ENCODE results near the gene MYBL2. TPM values are rescaled to one million over a fixed set of nuclear protein-coding genes. Genes with fewer than 3 reads are reported as not detected.

The MYBL2 gene
- total RNA-seq, 1 experiment from 2014 or later: 191 TPM

DNA sequence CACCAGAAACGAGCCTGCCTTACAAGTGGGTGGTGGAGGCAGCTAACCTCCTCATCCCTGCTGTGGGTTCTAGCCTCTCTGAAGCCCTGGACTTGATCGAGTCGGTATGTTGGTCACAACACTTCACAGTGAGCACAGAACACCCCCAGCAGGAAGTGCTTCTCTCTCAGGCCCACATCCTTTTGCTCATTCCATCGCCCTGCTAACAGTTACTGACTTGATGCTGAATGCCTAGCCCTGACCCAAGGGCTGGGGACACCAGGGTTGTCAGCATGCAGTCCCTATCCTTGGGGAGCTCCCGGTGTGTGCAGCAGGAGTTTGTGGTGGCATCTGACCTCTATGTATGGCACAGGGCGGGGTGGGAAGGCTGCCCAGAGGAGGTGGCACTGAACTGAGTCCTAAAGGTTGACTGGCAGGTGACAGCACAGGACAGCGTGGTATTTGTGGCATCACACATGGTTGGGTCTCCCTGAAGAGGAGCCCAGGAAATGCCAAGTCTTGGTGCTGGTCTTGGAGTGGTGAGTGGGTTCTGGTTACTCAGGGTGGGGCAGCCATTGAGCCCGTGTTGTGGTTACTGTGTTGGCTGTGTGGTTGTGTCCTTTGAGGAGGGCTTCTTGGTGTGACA lies 33.1 kb downstream of the MYBL2 start:
- peaks cover 87% of the 10 kb centered on the region for H3K36me3 ChIP-seq
- H3K4me3 ChIP-seq: no peak overlapping the region
- no peaks in the 10 kb centered on the region for H3K4me1 ChIP-seq
- H3K27ac ChIP-seq: no peak overlapping the region
- no peaks in the 10 kb centered on the region for H3K27me3 ChIP-seq
- H3K9me3 ChIP-seq (replicated peaks): no peaks in the 10 kb centered on the region
- no peak for DNase-seq

DNA sequence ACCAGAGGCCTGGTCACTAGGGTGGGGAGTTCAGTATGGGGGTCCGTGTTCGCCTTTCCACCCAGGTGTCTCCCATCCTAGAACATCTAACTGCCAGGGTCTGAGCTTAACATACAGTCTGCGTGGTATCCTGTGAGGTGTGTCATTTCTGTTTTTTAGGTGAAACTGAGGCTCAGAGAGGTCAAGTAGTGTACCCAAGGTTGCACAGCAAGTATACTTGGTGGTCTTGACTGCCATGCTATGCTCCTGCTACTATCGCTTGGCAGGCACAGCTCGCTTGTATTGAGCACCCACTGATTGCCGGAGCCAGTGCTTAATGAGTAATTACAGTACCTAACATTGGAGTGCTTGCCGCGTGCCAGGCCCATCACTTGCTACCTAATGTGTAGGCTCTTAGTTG lies 33.7 kb downstream of the MYBL2 start:
- no peaks in the 10 kb centered on the region for H3K9me3 ChIP-seq (replicated peaks)
- H3K4me1 ChIP-seq: no peaks in the 10 kb centered on the region
- peaks cover 87% of the 10 kb centered on the region for H3K36me3 ChIP-seq
- no peaks in the 10 kb centered on the region for H3K27me3 ChIP-seq
- no peak overlapping the region for H3K27ac ChIP-seq
- no peak for DNase-seq
- H3K4me3 ChIP-seq: no peak overlapping the region

DNA sequence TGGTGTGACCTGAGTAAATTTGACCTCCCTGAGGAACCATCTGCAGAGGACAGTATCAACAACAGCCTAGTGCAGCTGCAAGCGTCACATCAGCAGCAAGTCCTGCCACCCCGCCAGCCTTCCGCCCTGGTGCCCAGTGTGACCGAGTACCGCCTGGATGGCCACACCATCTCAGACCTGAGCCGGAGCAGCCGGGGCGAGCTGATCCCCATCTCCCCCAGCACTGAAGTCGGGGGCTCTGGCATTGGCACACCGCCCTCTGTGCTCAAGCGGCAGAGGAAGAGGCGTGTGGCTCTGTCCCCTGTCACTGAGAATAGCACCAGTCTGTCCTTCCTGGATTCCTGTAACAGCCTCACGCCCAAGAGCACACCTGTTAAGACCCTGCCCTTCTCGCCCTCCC lies 35.6 kb downstream of the MYBL2 start:
- Histone ChIP-seq H3K4me3 (no peak overlapping the region), H3K27ac (no peak overlapping the region), H3K27me3 (no peaks in the 10 kb centered on the region), H3K9me3 (replicated peaks) (no peaks in the 10 kb centered on the region), H3K36me3 (peaks cover 89% of the 10 kb centered on the region), H3K4me1 (no peaks in the 10 kb centered on the region)
- DNase-seq: no peak

DNA sequence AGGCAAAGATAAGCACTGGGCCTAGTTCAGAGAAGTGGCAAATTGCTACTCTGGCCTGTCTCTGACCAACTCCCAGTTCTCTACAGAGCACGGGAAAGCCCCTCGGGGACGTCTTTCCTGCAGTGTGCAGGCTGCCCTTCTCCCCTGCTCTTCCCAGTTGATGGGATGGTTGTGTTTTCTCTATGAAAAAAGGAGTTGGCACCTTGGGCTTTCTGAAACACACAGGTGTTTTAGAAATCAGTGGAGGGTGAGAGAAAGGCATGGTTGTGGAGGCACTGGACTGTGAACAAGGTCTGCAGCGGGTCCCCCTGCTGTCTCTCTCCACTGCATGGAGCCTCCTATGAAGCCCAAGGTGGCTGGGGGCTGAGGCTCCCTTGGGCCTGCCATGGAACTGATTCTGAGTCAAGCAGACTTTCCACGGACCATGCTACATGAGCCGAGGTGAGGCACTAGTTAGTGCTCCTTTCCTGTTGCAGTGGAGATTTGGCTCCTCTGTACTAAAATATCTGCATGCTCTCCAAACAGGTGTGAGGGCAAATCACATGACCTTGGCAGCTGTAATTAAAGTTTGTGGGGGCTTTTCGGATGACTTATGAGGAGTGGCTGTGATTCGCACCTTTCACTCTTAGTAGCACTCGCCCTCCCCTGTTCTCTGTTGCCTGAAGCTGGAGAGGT lies 43.6 kb downstream of the MYBL2 start:
- Histone ChIP-seq H3K36me3 (peaks cover 94% of the 10 kb centered on the region), H3K27ac (no peak overlapping the region), H3K4me3 (no peak overlapping the region), H3K4me1 (no peaks in the 10 kb centered on the region), H3K9me3 (replicated peaks) (no peaks in the 10 kb centered on the region), H3K27me3 (no peaks in the 10 kb centered on the region)
- no peak for DNase-seq

DNA sequence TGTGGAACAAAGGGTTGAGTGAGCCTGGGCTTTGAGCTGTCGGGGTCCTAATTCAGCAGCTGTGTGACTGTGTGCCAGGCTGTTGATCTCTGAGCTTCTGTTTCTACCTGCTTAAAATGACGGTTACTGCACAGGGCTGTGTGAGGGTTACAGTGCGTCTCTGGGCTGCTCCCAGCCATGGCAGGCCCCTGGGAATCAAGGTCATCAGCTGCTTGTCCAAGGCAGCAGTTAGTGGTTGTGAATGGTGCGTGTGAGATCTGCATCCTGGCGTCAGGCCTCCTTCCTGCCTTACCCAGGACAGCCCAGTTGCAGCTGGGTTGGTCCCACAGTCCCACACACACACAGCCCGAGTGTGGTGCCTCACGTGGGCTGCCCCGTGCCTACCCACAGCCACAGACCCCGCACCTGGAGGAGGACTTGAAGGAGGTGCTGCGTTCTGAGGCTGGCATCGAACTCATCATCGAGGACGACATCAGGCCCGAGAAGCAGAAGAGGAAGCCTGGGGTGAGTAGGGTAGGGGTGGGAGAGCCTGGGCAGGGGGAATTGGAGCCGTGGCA lies 44.3 kb downstream of the MYBL2 start:
- DNase-seq: no peak
- H3K36me3 ChIP-seq: peaks cover 94% of the 10 kb centered on the region
- H3K27me3 ChIP-seq: no peaks in the 10 kb centered on the region
- no peaks in the 10 kb centered on the region for H3K9me3 ChIP-seq (replicated peaks)
- no peak overlapping the region for H3K4me3 ChIP-seq
- no peak overlapping the region for H3K27ac ChIP-seq
- no peaks in the 10 kb centered on the region for H3K4me1 ChIP-seq

DNA sequence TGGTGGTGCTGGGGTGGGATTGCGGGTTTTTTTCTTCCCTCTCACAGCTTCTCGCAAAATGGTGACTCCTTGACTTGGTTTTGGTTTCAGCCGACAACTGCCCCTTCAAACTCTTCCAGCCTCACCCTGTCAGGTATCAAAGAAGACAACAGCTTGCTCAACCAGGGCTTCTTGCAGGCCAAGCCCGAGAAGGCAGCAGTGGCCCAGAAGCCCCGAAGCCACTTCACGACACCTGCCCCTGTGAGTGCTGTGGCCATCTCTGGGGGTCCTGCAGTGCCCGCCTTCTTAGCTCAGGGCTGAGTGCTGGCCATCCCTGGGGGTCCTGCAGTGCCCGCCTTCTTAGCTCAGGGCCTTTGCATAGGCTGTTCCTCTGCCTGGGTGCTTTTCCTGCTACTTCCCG lies 48.1 kb downstream of the MYBL2 start:
- Histone ChIP-seq H3K27ac (no peak overlapping the region), H3K4me1 (no peaks in the 10 kb centered on the region), H3K36me3 (peaks cover 73% of the 10 kb centered on the region), H3K27me3 (no peaks in the 10 kb centered on the region), H3K4me3 (no peak overlapping the region), H3K9me3 (replicated peaks) (no peaks in the 10 kb centered on the region)
- DNase-seq: no peak

DNA sequence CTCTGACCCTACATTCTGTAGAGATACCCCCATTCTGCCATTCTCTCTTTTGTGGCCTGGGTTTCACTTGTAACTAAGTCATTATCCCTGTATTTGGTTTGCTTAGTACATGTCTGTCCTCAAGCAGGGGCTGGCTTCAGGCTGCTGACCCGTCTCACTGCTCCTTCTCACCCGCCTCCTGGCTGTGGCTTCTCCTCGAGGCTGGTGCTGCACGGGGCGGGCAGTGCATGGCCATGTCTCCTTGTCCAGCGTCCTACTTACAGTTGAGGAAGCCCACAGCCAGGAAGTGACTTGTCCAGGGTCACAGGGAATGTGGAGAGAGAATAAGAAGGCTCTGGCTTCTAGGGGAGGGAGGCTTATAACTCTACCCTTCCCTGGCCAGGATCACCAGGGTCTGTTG lies 48.6 kb downstream of the MYBL2 start:
- H3K9me3 ChIP-seq (replicated peaks): no peaks in the 10 kb centered on the region
- peaks cover 69% of the 10 kb centered on the region for H3K36me3 ChIP-seq
- no peak for DNase-seq
- H3K27ac ChIP-seq: no peak overlapping the region
- H3K27me3 ChIP-seq: no peaks in the 10 kb centered on the region
- peaks cover 4% of the 10 kb centered on the region for H3K4me1 ChIP-seq
- H3K4me3 ChIP-seq: no peak overlapping the region

DNA sequence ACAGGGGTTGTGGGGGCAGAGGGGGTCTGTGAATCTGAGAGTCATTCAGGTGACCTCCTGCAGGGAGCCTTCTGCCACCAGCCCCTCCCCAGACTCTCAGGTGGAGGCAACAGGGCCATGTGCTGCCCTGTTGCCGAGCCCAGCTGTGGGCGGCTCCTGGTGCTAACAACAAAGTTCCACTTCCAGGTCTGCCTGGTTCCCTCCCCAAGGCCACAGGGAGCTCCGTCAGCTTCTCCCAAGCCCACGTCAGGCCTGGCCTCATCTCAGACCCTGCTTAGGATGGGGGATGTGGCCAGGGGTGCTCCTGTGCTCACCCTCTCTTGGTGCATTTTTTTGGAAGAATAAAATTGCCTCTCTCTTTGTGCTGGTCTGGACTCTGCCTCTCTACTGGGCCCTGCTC lies 49.2 kb downstream of the MYBL2 start:
- Histone ChIP-seq H3K4me1 (peaks cover 11% of the 10 kb centered on the region), H3K9me3 (replicated peaks) (no peaks in the 10 kb centered on the region), H3K36me3 (peaks cover 63% of the 10 kb centered on the region), H3K27ac (no peak overlapping the region), H3K4me3 (no peak overlapping the region), H3K27me3 (no peaks in the 10 kb centered on the region)
- no peak for DNase-seq

DNA sequence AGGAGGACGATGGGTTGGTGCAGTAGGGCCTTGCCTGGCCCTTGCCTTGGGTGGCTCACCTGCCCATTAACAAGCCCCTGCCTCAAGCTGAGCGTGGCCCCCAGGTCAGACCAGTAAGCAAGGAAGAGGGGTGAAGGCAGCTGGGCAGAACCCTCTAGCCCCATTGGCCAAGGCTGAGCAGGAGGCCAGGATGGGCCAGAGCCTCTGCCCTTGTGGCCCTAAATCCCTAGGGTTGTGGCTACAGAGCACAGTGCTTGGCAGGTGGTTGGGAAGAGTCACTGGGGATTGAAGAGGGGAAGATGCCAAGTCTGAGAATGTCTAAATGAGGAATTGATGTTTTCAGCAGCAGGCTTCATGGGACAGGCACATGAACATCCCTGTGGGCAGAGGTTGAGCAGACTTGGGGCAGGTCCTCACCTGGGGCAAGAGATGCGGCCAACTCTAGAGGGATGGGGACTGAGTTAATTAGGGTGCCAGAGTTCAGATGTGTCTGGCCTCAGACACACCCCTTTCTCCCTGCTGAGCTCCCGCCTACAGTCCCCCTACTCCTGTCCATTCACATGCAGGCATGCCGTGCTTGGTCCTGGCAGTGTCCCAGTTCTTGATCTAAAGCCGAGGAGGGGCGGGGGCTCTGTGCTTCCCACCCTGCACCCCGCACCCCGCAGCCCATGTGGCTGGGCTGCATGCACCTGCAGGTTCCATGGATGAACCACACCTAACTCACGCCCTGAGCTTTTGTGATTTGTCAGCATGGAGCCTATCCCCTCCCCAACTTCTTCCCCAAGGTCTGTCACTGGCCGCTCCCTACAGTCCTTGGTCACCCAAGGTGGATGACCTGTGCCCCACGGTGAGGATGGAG lies 50.1 kb downstream of the MYBL2 start:
- no peaks in the 10 kb centered on the region for H3K9me3 ChIP-seq (replicated peaks)
- H3K27me3 ChIP-seq: no peaks in the 10 kb centered on the region
- no peak overlapping the region for H3K4me3 ChIP-seq
- H3K4me1 ChIP-seq: peaks cover 17% of the 10 kb centered on the region
- peaks cover 55% of the 10 kb centered on the region for H3K36me3 ChIP-seq
- no peak for DNase-seq
- no peak overlapping the region for H3K27ac ChIP-seq

DNA sequence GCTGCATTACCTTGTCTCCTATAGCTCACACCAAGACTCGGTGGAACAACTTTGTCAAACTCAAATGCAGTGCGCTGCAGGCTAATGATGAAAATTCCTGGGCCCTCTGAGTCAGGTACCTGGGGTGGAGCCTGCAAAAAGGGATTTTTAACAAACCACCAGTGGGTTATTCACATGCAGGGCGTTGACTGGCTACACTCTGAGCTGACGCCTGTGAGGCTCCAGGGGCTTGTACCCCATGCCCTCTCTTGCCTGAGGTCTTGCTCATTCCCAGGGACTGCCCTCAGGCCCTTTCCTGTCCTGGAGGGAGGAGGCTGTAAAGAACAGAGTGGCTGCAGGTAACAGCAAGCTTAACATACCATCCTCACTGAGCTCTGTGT lies 50.7 kb downstream of the MYBL2 start:
- no peaks in the 10 kb centered on the region for H3K9me3 ChIP-seq (replicated peaks)
- H3K27ac ChIP-seq: no peak overlapping the region
- no peaks in the 10 kb centered on the region for H3K27me3 ChIP-seq
- H3K4me1 ChIP-seq: peaks cover 20% of the 10 kb centered on the region
- H3K4me3 ChIP-seq: no peak overlapping the region
- H3K36me3 ChIP-seq: peaks cover 49% of the 10 kb centered on the region
- no peak for DNase-seq

DNA sequence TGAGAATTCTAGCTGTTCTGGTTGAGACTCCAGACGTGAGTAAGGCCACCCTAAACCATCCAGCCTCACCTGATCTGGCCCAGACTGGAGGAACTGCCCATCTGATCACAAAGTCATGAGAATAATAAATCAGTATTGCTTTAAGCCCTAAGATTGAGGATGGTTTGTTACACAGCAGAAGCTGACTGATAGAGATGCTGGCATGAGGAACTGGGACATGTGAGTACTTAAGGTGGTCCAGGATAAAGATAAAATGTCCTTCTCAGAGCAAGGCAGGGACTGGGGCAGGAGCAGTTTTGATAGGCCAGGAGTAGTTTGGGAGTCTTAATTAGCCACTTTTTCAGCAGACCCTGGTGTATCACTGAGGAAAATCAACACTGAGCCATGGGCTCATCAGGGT lies 53.1 kb downstream of the MYBL2 start:
- Histone ChIP-seq H3K27ac (no peak overlapping the region), H3K36me3 (peaks cover 26% of the 10 kb centered on the region), H3K9me3 (replicated peaks) (no peaks in the 10 kb centered on the region), H3K4me1 (peaks cover 20% of the 10 kb centered on the region), H3K27me3 (no peaks in the 10 kb centered on the region), H3K4me3 (no peak overlapping the region)
- no peak for DNase-seq

DNA sequence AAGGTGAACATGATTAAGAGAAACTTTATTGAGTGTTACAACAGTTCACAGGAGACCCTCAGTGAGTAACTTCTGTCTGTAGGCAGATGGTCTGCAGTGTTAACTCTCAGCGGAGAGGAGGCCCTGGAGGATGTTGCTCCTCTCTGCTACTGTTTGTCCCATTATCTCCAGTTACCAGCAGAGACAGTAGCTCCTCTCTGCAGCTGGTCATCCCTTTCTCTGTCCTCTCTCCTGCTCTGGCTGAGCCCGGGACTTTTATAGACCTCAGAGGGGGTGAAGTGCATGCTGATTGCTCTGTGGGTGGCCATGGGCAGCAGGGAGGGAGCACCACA lies 54.1 kb downstream of the MYBL2 start:
- no peaks in the 10 kb centered on the region for H3K27me3 ChIP-seq
- DNase-seq: peak in 1 of 2 experiments; percentile 91
- H3K36me3 ChIP-seq: peaks cover 15% of the 10 kb centered on the region; the same call in 1 of the 2 replicates
- H3K4me3 ChIP-seq: no peak overlapping the region
- peak overlapping the region; percentile 41 for H3K27ac ChIP-seq
- no peaks in the 10 kb centered on the region for H3K9me3 ChIP-seq (replicated peaks)
- peaks cover 20% of the 10 kb centered on the region for H3K4me1 ChIP-seq

DNA sequence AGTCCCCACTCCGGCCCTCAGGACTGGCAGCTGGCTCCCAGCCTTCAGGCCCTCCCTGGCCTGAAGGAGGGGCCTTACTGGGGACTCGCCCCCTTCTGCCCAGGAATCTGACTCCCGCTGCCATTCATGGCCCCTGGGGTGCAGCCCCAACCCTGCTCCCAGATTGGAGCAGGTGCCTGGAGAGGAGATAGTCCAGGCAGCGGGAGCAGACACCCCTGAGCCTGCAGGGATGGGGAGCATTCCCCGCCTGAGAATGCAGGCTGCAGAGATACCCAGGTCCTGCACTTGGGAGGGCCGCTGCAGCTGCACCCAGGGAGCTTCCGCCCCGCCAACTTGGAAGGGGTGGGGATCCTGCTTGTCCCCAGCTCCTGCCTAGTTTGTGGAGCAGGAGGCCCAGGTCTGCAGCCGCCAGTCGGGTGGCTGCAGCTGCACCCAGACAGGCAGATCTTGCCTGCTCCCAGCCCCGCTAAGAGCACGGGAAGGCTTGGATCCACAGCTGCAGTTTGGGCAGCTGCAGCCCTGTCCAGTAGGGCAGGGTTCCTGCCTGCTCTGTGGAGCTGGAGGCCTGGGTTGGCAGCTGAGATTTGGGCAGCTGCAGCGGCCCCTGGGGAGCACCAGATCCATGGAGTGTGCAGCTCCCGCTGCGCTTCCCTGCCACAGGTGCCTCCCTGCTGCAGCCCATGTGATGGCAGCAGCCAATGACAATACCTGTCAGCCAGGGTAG lies 54.7 kb downstream of the MYBL2 start:
- Histone ChIP-seq H3K36me3 (peaks cover 12% of the 10 kb centered on the region; the same call in 1 of the 2 replicates), H3K27ac (peak overlapping the region; percentile 41), H3K9me3 (replicated peaks) (no peaks in the 10 kb centered on the region), H3K27me3 (no peaks in the 10 kb centered on the region), H3K4me3 (no peak overlapping the region), H3K4me1 (peaks cover 24% of the 10 kb centered on the region)
- DNase-seq: peak; percentile 95 to 96

DNA sequence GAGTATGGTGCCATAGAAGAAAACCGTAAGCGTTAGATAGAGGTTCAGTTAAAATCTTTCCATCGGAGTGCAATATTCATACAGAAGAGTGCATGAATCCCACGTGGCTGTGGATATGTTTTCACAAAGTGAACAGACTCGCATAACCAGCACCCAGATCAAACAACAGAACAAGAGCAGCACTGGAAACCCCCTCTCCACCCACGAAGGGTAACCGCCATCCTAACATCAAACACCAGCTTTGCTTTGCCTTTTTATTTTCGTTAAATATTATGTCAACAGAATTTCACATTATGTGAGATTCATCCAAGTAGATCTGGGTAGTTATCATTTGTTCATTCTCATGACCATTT lies 55.2 kb downstream of the MYBL2 start:
- peaks cover 7% of the 10 kb centered on the region; the same call in 1 of the 2 replicates for H3K36me3 ChIP-seq
- no peaks in the 10 kb centered on the region for H3K9me3 ChIP-seq (replicated peaks)
- H3K27ac ChIP-seq: no peak overlapping the region
- no peak overlapping the region for H3K4me3 ChIP-seq
- peaks cover 29% of the 10 kb centered on the region for H3K4me1 ChIP-seq
- DNase-seq: no peak
- H3K27me3 ChIP-seq: no peaks in the 10 kb centered on the region

DNA sequence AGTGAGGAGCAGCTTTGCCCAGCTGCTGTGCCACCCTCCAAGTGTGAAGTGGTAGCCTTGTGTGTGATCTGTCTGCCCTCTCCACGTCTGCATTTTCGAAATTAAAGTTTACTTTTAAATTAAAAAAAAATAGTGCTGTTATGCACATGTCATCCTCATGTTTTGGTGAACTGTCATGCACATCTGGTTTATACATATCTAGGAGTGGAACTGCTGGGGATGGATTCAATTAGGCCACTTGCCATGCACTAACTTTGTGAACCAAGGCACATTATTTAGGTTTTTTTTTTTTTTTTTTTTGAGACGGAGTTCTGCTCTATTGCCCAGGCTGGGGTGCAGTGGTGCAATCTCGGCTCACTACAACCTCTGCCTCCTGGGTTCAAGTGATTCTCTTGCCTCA lies 56.3 kb downstream of the MYBL2 start:
- H3K27ac ChIP-seq: no peak overlapping the region
- H3K4me3 ChIP-seq: no peak overlapping the region
- H3K9me3 ChIP-seq (replicated peaks): no peaks in the 10 kb centered on the region
- DNase-seq: no peak
- H3K36me3 ChIP-seq: no peaks in the 10 kb centered on the region
- H3K27me3 ChIP-seq: no peaks in the 10 kb centered on the region
- peaks cover 31% of the 10 kb centered on the region for H3K4me1 ChIP-seq
